Mucosa of descending colon (tissue), 3 donors: ENCODE measurements around the gene TNFRSF1B. TPM values are rescaled to one million over a fixed set of nuclear protein-coding genes. Genes with fewer than 3 reads are reported as not detected.
A peak's percentile ranks its signal among the peaks of the same experiment; 100 is the strongest.

Experiments used
- ATAC-seq: fragments of 200-7000 bp; cut with Tn5 transposase; one replicate; pipeline ENCODE4 v1.9.1; 2020; ENCODE audit warnings: mild to moderate bottlenecking, moderate library complexity
- DNase-seq, 3 donors: peaks; one replicate each; pipeline ENCODE4 v3.0.0-alpha.2; 2020
- H3K36me3 ChIP-seq: fragments of 200-600 bp; one replicate; pipeline ENCODE4 v1.8.0; 2021; ENCODE audit warnings: low read depth, mild to moderate bottlenecking
- H3K4me1 ChIP-seq: fragments of 200-600 bp; one replicate; pipeline ENCODE4 v1.8.0; 2021; ENCODE audit warnings: low read depth, mild to moderate bottlenecking
- H3K4me3 ChIP-seq: fragments of 200-600 bp; one replicate; pipeline ENCODE4 v1.8.0; 2021; ENCODE audit warnings: mild to moderate bottlenecking
- H3K9me3 ChIP-seq: fragments of 200-600 bp; one replicate; pipeline ENCODE4 v1.8.0; 2021; ENCODE audit warnings: mild to moderate bottlenecking
- intact Hi-C, 2 donors: fragments of 100-400 bp; cut with DNase I in 1 of 2; cut with micrococcal nuclease in 1 of 2; formaldehyde crosslinking; loops; one replicate each; pipeline versions ENCODE4 v1.11.0 to v1.11.1; 2022; cut with DNase I, micrococcal nuclease
- total RNA-seq, 3 donors: library from RNA; stranded (reverse); fragmentation: NEBNext Ultra II Directional in 2 of 3; extraction: Animal tissue kit (Norgen Biotek cat#: 25700) in 2 of 3; gene quantifications; one replicate each; pipeline versions ENCODE4 v1.2.1 to v1.2.4, GENCODE V29; 2021 to 2023
- TF ChIP-seq, protein P1 (sequence below): fragments of 200-600 bp; IDR thresholded peaks from one replicate; pipeline ENCODE4 v1.8.0; 2022; ENCODE audit warnings: antibody characterized with exemption, mild to moderate bottlenecking
- donor health status: DM: no; HTN: no; CAD: no; lungs with moderate emphysema.
- donor health status: DM: no; HTN: no; CAD: no.
- donor health status: DM: no; HTN: yes; CAD: no.

The TNFRSF1B gene
- total RNA-seq, 3 donors from 2014 or later, result 20.3 to 39.3 (median 31.6) TPM

DNA sequence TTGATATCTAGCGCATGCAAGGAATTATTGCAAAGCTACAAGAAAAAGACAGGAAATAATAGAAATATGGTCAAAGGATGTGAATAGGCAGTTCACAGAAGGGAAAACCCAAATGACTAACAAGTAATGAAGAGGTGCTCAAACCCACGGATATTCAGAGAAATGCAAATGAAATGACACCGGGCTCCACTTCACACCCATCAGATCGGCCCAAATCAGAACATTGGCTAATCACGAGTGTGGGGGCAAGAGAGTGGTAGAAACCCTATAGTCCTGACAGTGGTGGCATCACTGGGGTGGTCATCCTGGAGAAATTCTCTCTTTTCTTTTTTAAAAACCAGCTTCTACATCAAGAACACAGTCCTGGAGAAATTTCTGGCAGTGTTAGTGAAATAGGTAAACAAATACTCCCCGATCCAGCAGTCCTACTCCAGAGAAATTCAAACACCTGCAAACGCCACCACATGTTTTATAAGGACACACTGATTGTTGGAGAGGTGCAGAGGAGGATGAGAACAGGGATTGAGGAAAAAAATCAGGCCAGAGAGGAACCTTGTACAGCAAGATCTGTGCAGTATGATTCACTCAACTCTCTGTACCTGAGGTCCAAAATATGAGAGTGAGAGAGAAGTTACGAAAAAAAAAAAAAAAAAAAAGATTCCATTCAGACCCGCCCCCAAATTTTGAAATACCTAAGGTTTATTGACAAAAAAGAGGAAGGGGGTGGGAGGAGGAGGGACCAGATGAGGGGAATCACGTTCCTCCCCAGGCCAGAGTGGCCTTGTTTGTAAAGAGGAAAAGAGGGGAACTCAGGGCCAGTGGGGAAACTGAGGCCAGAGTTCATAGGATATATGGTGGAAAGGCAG lies 9.2 kb upstream of the TNFRSF1B start:
- H3K4me3 ChIP-seq, result no peak overlapping the region
- H3K36me3 ChIP-seq, result no peaks in the 10 kb centered on the region
- H3K9me3 ChIP-seq, result no peaks in the 10 kb centered on the region
- intact Hi-C loops, result no loop called here
- TF ChIP-seq, protein P1, sequence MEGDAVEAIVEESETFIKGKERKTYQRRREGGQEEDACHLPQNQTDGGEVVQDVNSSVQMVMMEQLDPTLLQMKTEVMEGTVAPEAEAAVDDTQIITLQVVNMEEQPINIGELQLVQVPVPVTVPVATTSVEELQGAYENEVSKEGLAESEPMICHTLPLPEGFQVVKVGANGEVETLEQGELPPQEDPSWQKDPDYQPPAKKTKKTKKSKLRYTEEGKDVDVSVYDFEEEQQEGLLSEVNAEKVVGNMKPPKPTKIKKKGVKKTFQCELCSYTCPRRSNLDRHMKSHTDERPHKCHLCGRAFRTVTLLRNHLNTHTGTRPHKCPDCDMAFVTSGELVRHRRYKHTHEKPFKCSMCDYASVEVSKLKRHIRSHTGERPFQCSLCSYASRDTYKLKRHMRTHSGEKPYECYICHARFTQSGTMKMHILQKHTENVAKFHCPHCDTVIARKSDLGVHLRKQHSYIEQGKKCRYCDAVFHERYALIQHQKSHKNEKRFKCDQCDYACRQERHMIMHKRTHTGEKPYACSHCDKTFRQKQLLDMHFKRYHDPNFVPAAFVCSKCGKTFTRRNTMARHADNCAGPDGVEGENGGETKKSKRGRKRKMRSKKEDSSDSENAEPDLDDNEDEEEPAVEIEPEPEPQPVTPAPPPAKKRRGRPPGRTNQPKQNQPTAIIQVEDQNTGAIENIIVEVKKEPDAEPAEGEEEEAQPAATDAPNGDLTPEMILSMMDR, result no peak
- ATAC-seq, result no peak
- no peak for DNase-seq
- peaks cover 30% of the 10 kb centered on the region for H3K4me1 ChIP-seq

DNA sequence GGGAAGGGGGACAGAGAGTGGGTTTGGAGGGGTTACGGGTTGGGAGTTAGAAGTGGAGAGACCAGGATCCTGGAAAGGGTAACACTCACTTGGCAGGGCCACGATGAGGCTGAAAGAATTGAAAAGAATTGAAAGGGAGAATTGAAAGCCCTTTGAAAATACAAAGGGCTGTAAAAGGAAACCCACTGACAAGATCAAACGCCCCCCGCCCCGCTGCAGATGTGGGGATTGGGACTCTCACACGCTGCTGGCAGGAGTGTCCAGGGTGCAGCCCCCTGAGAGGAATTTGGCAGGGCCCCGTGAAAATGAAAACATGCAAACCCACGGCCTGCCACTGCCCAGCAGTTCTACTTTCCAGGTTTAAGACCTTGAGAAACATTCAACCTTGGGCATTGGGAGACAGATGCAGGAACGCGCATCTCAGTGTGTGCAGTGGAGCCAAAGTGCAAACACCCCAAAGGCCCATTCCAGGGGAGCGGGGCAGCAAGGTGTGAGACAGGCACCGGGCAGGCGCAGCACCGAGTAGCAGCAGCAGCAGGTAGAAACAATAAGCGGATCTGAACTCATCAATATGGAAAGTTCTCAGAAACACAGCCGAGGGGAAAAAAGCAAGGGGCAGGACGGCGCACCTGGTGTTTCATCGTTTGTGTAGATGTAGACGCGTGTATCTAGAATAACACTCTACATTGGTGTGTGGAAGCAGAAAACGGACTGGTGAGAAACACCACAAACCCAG lies 8.3 kb upstream of the TNFRSF1B start:
- H3K36me3 ChIP-seq, result no peaks in the 10 kb centered on the region

DNA sequence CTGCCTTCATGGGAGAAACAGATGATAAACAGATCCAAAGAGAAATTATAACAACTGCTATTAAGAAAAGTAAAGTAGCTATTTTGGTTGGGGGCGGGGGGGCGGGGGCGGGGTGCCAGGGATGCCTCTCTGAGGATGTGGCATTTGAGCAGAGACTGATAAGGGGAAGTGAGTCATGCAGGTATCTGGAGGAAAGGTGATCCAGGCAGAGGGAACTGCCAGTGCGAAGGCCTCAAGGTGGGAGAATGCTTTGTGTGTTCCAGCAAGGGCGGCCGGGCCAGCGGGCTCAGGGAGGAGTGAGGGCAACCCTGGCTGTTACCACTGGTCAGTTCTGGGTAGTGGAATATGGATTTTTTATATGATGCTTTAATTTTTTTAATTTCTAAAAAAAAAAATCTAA lies 7.0 kb upstream of the TNFRSF1B start:
- intact Hi-C loops, result no loop called here
- Histone ChIP-seq H3K4me3 (no peak overlapping the region), H3K9me3 (no peaks in the 10 kb centered on the region), H3K36me3 (no peaks in the 10 kb centered on the region), H3K4me1 (peaks cover 27% of the 10 kb centered on the region)
- ATAC-seq (no peak), DNase-seq (peak in 1 of 3 donors; percentile 63)
- TF ChIP-seq, protein P1, result no peak

More for the DNA sequence above, 8.3 kb upstream of the TNFRSF1B start:
- peaks cover 30% of the 10 kb centered on the region for H3K4me1 ChIP-seq
- DNase-seq (peak in 1 of 3 donors; percentile 46), ATAC-seq (no peak)
- no peak overlapping the region for H3K4me3 ChIP-seq
- intact Hi-C loops, result no loop called here
- H3K9me3 ChIP-seq, result no peaks in the 10 kb centered on the region
- TF ChIP-seq, protein P1, result no peak

DNA sequence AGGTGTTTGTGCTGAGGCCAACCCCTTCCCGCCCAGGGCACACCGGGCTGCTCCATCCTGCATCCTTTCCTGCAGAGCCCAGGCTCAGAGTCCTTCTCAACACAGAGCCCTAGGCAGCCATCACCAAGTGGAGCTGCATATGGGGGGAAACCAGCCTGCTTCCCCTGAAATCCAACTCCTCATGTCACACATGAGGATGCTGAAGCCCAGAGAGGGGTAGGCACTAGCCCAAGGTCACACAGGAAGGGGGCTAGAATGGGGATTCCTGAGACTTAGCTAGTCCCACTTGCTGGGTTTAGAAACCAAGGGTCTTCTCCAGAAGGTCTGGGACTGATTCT lies 5.5 kb upstream of the TNFRSF1B start:
- intact Hi-C loops, result no loop called here
- Histone ChIP-seq H3K4me1 (peaks cover 27% of the 10 kb centered on the region), H3K9me3 (no peaks in the 10 kb centered on the region), H3K4me3 (no peak overlapping the region), H3K36me3 (no peaks in the 10 kb centered on the region)
- ATAC-seq, result peak; percentile 15
- DNase-seq, result peak in 1 of 3 donors; percentile 58
- TF ChIP-seq, protein P1, result no peak

DNA sequence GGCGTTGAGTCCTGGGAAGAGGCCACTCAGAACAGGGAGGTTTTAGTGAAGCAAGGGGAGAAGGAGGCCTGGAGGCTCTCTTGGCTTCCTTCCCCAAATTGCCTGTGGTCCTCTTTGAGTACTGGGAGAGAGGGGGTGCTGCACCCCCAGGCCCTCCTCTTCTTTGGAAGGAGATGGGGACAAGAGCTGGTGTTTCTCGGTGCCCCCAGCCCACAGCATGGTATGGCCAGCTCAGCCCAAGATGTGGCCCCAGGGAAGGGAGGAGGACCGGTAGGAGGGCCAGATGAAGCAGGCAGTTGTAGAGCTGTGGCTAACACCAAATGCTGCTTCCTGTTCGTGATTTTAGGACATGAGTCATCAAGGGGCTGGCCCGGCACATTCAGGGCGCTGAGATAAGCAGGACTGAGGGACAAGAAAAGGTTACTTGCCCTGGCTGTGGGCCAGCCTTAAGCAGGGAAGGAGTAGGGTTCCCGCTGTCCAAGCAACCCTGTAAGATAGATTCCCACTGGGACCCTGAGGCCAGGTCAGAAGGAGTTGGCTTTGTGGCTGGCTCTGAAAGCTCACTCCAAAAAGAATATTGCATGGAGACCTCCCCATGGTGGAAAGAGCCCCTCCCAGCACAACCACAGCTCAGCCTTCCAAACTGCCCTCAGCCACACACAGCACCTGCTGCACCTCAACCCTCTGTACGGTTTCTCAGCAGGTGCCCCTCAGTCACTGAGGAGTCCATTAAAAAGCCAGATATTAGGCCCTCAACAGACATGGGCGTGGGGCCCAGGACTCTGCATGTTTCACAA lies 4.9 kb upstream of the TNFRSF1B start:
- ATAC-seq (peak; percentile 93), DNase-seq (peak; percentile 83 to 94 (median 84))
- H3K9me3 ChIP-seq, result no peaks in the 10 kb centered on the region
- no peaks in the 10 kb centered on the region for H3K36me3 ChIP-seq
- peaks cover 27% of the 10 kb centered on the region for H3K4me1 ChIP-seq
- no peak overlapping the region for H3K4me3 ChIP-seq
- TF ChIP-seq, protein P1, result no peak
- intact Hi-C loops, result no loop called here
